NCI-H2227 (cell line): ENCODE measurements around the gene FAM131A.
A peak's percentile ranks its signal among the peaks of the same experiment; 100 is the strongest.

ENCODE experiments used
- DNase-seq: peaks from one replicate; lab custom pipeline; 2025; ENCODE audit not compliant: unreplicated experiment; lab: John Stamatoyannopoulos, UW

FAM131A gene

GRCh38 chr3:184315871-184316661 lies 21.3 kb upstream of the FAM131A start:
- DNase-seq = no peak

GRCh38 chr3:184316792-184317191 lies 20.6 kb upstream of the FAM131A start:
- DNase-seq = no peak

GRCh38 chr3:184317201-184317600 lies 20.2 kb upstream of the FAM131A start:
- no peak for DNase-seq

- no peak for DNase-seq
These were observed 17.3 kb upstream of the FAM131A start for GRCh38 chr3:184320104-184320445.

GRCh38 chr3:184321666-184322065 lies 15.7 kb upstream of the FAM131A start:
- no peak for DNase-seq

GRCh38 chr3:184322731-184323487 lies 14.5 kb upstream of the FAM131A start:
- DNase-seq = no peak

- no peak for DNase-seq
These were observed 13.7 kb upstream of the FAM131A start for GRCh38 chr3:184323696-184324095.

GRCh38 chr3:184325269-184325668 lies 12.1 kb upstream of the FAM131A start:
- DNase-seq = no peak

GRCh38 chr3:184325715-184326369 lies 11.6 kb upstream of the FAM131A start:
- DNase-seq = no peak

- DNase-seq = no peak
These were observed 10.2 kb upstream of the FAM131A start for GRCh38 chr3:184327171-184327570.

- DNase-seq = no peak
These were observed 8.9 kb upstream of the FAM131A start for GRCh38 chr3:184328516-184328915.

GRCh38 chr3:184332370-184333090 lies 4.9 kb upstream of the FAM131A start:
- no peak for DNase-seq

GRCh38 chr3:184333190-184333589 lies 4.2 kb upstream of the FAM131A start:
- no peak for DNase-seq

- DNase-seq = no peak
These were observed 3.7 kb upstream of the FAM131A start for GRCh38 chr3:184333700-184334099.

- DNase-seq = no peak
These were observed 2.8 kb upstream of the FAM131A start for GRCh38 chr3:184334470-184335158.

- peak; percentile 61 for DNase-seq
These were observed 2.1 kb upstream of the FAM131A start for GRCh38 chr3:184335291-184335660.

- DNase-seq = peak; percentile 94
These were observed 1.5 kb upstream of the FAM131A start for GRCh38 chr3:184335661-184336546.

- peak; percentile 62 for DNase-seq
These were observed 627 bp upstream of the FAM131A start for GRCh38 chr3:184336547-184337398.

- DNase-seq = no peak
These were observed 581 bp downstream of the FAM131A start for GRCh38 chr3:184337981-184338380.
